Muscle layer of duodenum (tissue), 2 donors: ENCODE results near the gene THAP4.
"Not testable (repeated sequence)": the region's sequence is repeated elsewhere in the genome, so short reads cannot be mapped to it uniquely, and the experiment has no call there.

Source experiments
- H3K27ac ChIP-seq: one replicate; pipeline ENCODE4 v1.7.0; 2013; ENCODE audit warnings: mild to moderate bottlenecking, low read length
- H3K27me3 ChIP-seq: one replicate; pipeline ENCODE4 v1.7.0; 2013; ENCODE audit warnings: low read depth, mild to moderate bottlenecking, control low read depth, low read length
- H3K36me3 ChIP-seq, 2 donors: one replicate each; pipeline ENCODE4 v1.7.0; 2013; ENCODE audit warnings: low read length in 2 of 2, control low read depth in 1 of 2, mild to moderate bottlenecking in 1 of 2; ENCODE audit not compliant: insufficient read depth in 2 of 2, control insufficient read depth in 1 of 2
- H3K4me1 ChIP-seq, 2 donors: one replicate each; pipeline ENCODE4 v1.7.0; 2013; ENCODE audit warnings: low read length in 2 of 2, mild to moderate bottlenecking in 2 of 2, control low read depth in 1 of 2, moderate library complexity in 1 of 2; ENCODE audit not compliant: insufficient read depth in 2 of 2, control insufficient read depth in 1 of 2
- H3K4me3 ChIP-seq, 2 donors: one replicate each; pipeline ENCODE4 v1.7.0; 2013; ENCODE audit warnings: low read length in 2 of 2, low read depth in 1 of 2, mild to moderate bottlenecking in 1 of 2
- H3K9me3 ChIP-seq, 2 donors: one replicate each; pipeline ENCODE4 v1.7.0; 2013; ENCODE audit warnings: low read length in 2 of 2, control low read depth in 1 of 2, mild to moderate bottlenecking in 1 of 2; ENCODE audit not compliant: control insufficient read depth in 1 of 2
- donor health status: healthy.

THAP4 gene

GRCh38 chr2:241566468-241566867, 70.5 kb downstream of the THAP4 start:
- H3K27me3 ChIP-seq: no peaks in the 10 kb centered on the region
- H3K4me3 ChIP-seq: no peak overlapping the region
- no peak overlapping the region for H3K27ac ChIP-seq
- peaks cover 0 to 5% of the 10 kb centered on the region in 2 donors for H3K36me3 ChIP-seq
- peaks cover 0 to 28% of the 10 kb centered on the region in 2 donors for H3K4me1 ChIP-seq
- H3K9me3 ChIP-seq: no peaks in the 10 kb centered on the region

- H3K27ac ChIP-seq, H3K36me3 ChIP-seq, H3K9me3 ChIP-seq, H3K4me3 ChIP-seq, H3K27me3 ChIP-seq: not testable (repeated sequence)
- peaks cover 0 to 31% of the 10 kb centered on the region in 2 donors for H3K4me1 ChIP-seq
Observed at GRCh38 chr2:241566021-241566420, 70.9 kb downstream of the THAP4 start.

GRCh38 chr2:241565411-241565810, 71.5 kb downstream of the THAP4 start:
- Histone ChIP-seq H3K27me3 (no peaks in the 10 kb centered on the region), H3K36me3 (no peaks in the 10 kb centered on the region), H3K4me1 (peaks cover 0 to 37% of the 10 kb centered on the region in 2 donors), H3K27ac (no peak overlapping the region), H3K4me3 (no peak overlapping the region), H3K9me3 (no peaks in the 10 kb centered on the region)

- Histone ChIP-seq H3K9me3 (no peaks in the 10 kb centered on the region), H3K27ac (no peak overlapping the region), H3K4me3 (no peak overlapping the region), H3K36me3 (no peaks in the 10 kb centered on the region), H3K27me3 (no peaks in the 10 kb centered on the region), H3K4me1 (peaks cover 4 to 43% of the 10 kb centered on the region in 2 donors)
Observed at GRCh38 chr2:241564596-241565410, 72.2 kb downstream of the THAP4 start.

GRCh38 chr2:241563981-241564595, 72.9 kb downstream of the THAP4 start:
- H3K27me3 ChIP-seq: no peaks in the 10 kb centered on the region
- no peak overlapping the region for H3K4me3 ChIP-seq
- H3K4me1 ChIP-seq: peaks cover 4 to 50% of the 10 kb centered on the region in 2 donors
- no peaks in the 10 kb centered on the region for H3K9me3 ChIP-seq
- no peak overlapping the region for H3K27ac ChIP-seq
- no peaks in the 10 kb centered on the region for H3K36me3 ChIP-seq

GRCh38 chr2:241563571-241563980, 73.4 kb downstream of the THAP4 start:
- no peak overlapping the region for H3K27ac ChIP-seq
- H3K27me3 ChIP-seq: no peaks in the 10 kb centered on the region
- no peaks in the 10 kb centered on the region for H3K36me3 ChIP-seq
- H3K4me1 ChIP-seq: peaks cover 4 to 51% of the 10 kb centered on the region in 2 donors
- H3K9me3 ChIP-seq: no peaks in the 10 kb centered on the region
- H3K4me3 ChIP-seq: no peak overlapping the region

GRCh38 chr2:241563031-241563507, 73.9 kb downstream of the THAP4 start:
- no peaks in the 10 kb centered on the region for H3K27me3 ChIP-seq
- H3K36me3 ChIP-seq: no peaks in the 10 kb centered on the region
- H3K27ac ChIP-seq: no peak overlapping the region
- peaks cover 4 to 56% of the 10 kb centered on the region in 2 donors for H3K4me1 ChIP-seq
- no peak overlapping the region for H3K4me3 ChIP-seq
- H3K9me3 ChIP-seq: no peaks in the 10 kb centered on the region

GRCh38 chr2:241562269-241562891, 74.6 kb downstream of the THAP4 start:
- Histone ChIP-seq H3K27ac (no peak overlapping the region), H3K27me3 (no peaks in the 10 kb centered on the region), H3K36me3 (no peaks in the 10 kb centered on the region), H3K4me3 (no peak overlapping the region), H3K9me3 (peaks cover 0 to 2% of the 10 kb centered on the region in 2 donors), H3K4me1 (peaks cover 4 to 57% of the 10 kb centered on the region in 2 donors)

- no peaks in the 10 kb centered on the region for H3K27me3 ChIP-seq
- H3K9me3 ChIP-seq: peaks cover 0 to 5% of the 10 kb centered on the region in 2 donors
- no peak overlapping the region for H3K4me3 ChIP-seq
- no peaks in the 10 kb centered on the region for H3K36me3 ChIP-seq
- no peak overlapping the region for H3K27ac ChIP-seq
- H3K4me1 ChIP-seq: peaks cover 4 to 57% of the 10 kb centered on the region in 2 donors
Observed at GRCh38 chr2:241561832-241562231, 75.1 kb downstream of the THAP4 start.

GRCh38 chr2:241560883-241561474, 76.0 kb downstream of the THAP4 start:
- Histone ChIP-seq H3K4me1 (peaks cover 4 to 57% of the 10 kb centered on the region in 2 donors), H3K27ac (no peak overlapping the region), H3K9me3 (peaks cover 0 to 13% of the 10 kb centered on the region in 2 donors), H3K4me3 (peak overlapping the region in 1 of 2 donors; percentile 71), H3K36me3 (no peaks in the 10 kb centered on the region), H3K27me3 (no peaks in the 10 kb centered on the region)
